Type B pancreatic cell (in vitro differentiated cells): ENCODE data around the gene SDHAF1. TPM values are rescaled to one million over a fixed set of nuclear protein-coding genes. Genes with fewer than 3 reads are reported as not detected.
"Not testable (repeated sequence)": the region's sequence is repeated elsewhere in the genome, so short reads cannot be mapped to it uniquely, and the experiment has no call there.

Experiments used
- DNase-seq: peaks from one replicate; pipeline ENCODE4 v3.0.0; 2021; ENCODE audit warnings: mixed read lengths; ENCODE audit not compliant: unreplicated experiment; ENCODE audit errors: extremely low spot score
- H3K27ac Mint-ChIP-seq: 2 replicates; pipeline ENCODE4 v1.8.0; 2021; ENCODE audit warnings: mild to moderate bottlenecking, mixed read lengths
- H3K27me3 Mint-ChIP-seq: 2 replicates; pipeline ENCODE4 v1.8.0; 2021; ENCODE audit warnings: mixed read lengths
- H3K36me3 Mint-ChIP-seq: 2 replicates; pipeline ENCODE4 v1.8.0; 2021; ENCODE audit warnings: mixed read lengths
- H3K4me1 Mint-ChIP-seq: one replicate; pipeline ENCODE4 v1.8.0; 2021; ENCODE audit warnings: mixed read lengths; ENCODE audit not compliant: unreplicated experiment
- H3K4me3 Mint-ChIP-seq: 2 replicates; pipeline ENCODE4 v1.8.0; 2021; ENCODE audit warnings: mild to moderate bottlenecking, mixed read lengths
- H3K9me3 Mint-ChIP-seq: 2 replicates; pipeline ENCODE4 v1.8.0; 2021; ENCODE audit warnings: mixed read lengths
- CTCF ChIP-seq: fragments of 200-600 bp; sonication (generic); conservative IDR thresholded peaks from 2 replicates; pipeline ENCODE4 v1.5.0; 2021; ENCODE audit warnings: antibody characterized with exemption, mild to moderate bottlenecking
- total RNA-seq: library from RNA; stranded (reverse); gene quantifications from 2 replicates; pipeline ENCODE4 v1.2.1, GENCODE V29; 2021; ENCODE audit warnings: low replicate concordance

The SDHAF1 gene
- total RNA-seq, 1 donor from 2014 or later, result 16.1 TPM

- no peak for DNase-seq
- Mint-ChIP-seq H3K27ac (no peak overlapping the region), H3K36me3 (no peaks in the 10 kb centered on the region), H3K9me3 (no peaks in the 10 kb centered on the region), H3K27me3 (peaks cover 47% of the 10 kb centered on the region), H3K4me3 (no peak overlapping the region), H3K4me1 (no peaks in the 10 kb centered on the region)
- TF ChIP-seq CTCF, result no peak
These were observed 16.1 kb upstream of the SDHAF1 start for GRCh38 chr19:35978832-35979365.

GRCh38 chr19:35980997-35981396 lies 14.0 kb upstream of the SDHAF1 start:
- peaks cover 63% of the 10 kb centered on the region for H3K27me3 Mint-ChIP-seq
- H3K4me3 Mint-ChIP-seq, result not testable (repeated sequence)

DNA sequence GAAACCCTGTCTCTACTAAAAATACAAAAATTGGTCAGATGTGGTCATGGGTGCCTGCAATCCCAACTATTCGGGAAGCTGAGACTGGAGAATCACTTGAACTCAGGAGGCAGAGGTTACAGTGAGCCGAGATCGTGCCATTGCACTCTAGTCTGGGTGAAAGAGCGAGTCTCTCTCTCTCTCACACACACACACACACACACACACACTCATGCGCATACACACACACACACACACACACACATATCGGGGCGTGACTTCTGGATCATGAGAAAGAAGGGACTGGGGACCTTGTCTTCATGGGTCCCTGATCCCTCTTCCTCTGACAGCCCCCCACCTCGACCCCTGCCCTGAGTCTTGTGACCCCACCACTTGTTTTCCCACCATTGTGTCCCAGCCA lies 11.8 kb upstream of the SDHAF1 start:
- no peak overlapping the region for H3K4me3 Mint-ChIP-seq
- DNase-seq, result no peak
- H3K27me3 Mint-ChIP-seq, result peaks cover 75% of the 10 kb centered on the region
- no peak overlapping the region for H3K27ac Mint-ChIP-seq
- H3K9me3 Mint-ChIP-seq, result peaks cover 5% of the 10 kb centered on the region
- H3K4me1 Mint-ChIP-seq, result no peaks in the 10 kb centered on the region
- H3K36me3 Mint-ChIP-seq, result no peaks in the 10 kb centered on the region
- TF ChIP-seq CTCF, result no peak

More at GRCh38 chr19:35980997-35981396, 14.0 kb upstream of the SDHAF1 start:
- H3K4me1 Mint-ChIP-seq, H3K9me3 Mint-ChIP-seq, H3K36me3 Mint-ChIP-seq, H3K27ac Mint-ChIP-seq, DNase-seq: not testable (repeated sequence)

- H3K27ac Mint-ChIP-seq, result no peak overlapping the region
- H3K4me1 Mint-ChIP-seq, result no peaks in the 10 kb centered on the region
- H3K36me3 Mint-ChIP-seq, result no peaks in the 10 kb centered on the region
- peaks cover 75% of the 10 kb centered on the region for H3K27me3 Mint-ChIP-seq
- TF ChIP-seq CTCF, result no peak
- peak overlapping the region; percentile 89 for H3K4me3 Mint-ChIP-seq
- peaks cover 5% of the 10 kb centered on the region for H3K9me3 Mint-ChIP-seq
- no peak for DNase-seq
These were observed 8.9 kb upstream of the SDHAF1 start for GRCh38 chr19:35986111-35986510.

DNA sequence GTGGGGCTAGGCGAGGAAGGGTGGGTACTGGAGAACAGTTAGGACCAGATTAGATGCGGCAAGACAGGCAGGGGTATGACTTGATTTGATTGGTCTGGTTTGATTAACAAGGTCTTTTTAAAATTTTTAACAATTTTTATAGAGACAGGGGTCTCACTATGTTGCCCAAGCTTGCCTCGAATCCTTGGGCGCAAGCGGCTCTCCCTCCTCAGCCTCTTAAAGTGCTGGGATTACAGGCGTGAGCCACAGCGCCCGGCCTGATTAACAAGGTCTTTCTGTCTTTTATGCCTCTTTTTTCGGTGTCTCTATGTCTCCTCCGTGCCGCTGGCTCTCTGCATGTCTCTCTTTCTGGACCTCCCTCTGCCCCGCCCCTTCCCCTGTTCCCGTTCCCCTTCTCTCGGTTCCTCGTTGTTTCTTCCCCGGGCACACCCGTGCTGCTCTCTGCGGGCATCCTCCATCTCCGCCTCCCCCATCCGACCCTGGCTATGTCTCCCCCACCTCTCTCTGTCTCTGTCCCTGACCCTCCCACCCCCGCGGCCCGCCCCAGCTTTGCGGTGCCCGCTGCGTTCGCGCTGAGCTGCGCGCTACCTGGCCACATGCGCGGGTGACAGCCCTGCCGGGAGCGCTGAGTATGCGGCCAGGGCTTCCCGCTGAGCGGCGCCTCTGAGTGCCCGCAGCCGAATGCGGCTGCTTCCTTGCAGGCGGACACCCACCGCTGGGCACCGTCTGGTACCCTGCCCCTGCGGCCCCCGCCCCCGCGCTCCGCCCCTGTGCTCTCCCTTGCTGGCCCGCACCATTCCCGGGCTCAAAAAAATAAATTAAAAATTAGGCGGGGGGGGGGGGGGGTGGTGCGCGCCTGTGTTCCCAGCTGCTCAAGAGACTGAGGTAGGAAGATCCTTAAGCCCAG lies 8.1 kb upstream of the SDHAF1 start:
- no peak for DNase-seq
- H3K4me3 Mint-ChIP-seq, result peak overlapping the region; percentile 89

More for the DNA sequence above, 8.1 kb upstream of the SDHAF1 start:
- peaks cover 5% of the 10 kb centered on the region for H3K9me3 Mint-ChIP-seq
- TF ChIP-seq CTCF, result no peak
- no peaks in the 10 kb centered on the region for H3K4me1 Mint-ChIP-seq
- H3K27ac Mint-ChIP-seq, result no peak overlapping the region
- H3K36me3 Mint-ChIP-seq, result no peaks in the 10 kb centered on the region
- H3K27me3 Mint-ChIP-seq, result peaks cover 72% of the 10 kb centered on the region
